ENCODE data around the gene HIBCH.

The HIBCH gene

GRCh38 chr2:190182071-190182524 lies 137.5 kb downstream of the HIBCH start:
- no peak overlapping the region for H3K4me3 ChIP-seq (replicated peaks; ENCODE audit: insufficient read depth, low read length)
- no peak overlapping the region for H3K27ac ChIP-seq (replicated peaks)
- H3K27me3 ChIP-seq (ENCODE audit: insufficient read depth, poor library complexity, severe bottlenecking) = no peaks in the 10 kb centered on the region
- no peak for DNase-seq (ENCODE audit: low read depth in 1 of 2, low spot score in 1 of 2)
- TF ChIP-seq SPI1 (IDR thresholded peaks at IDR 0.05; ENCODE audit: borderline replicate concordance, low read depth) = no peak
- no peak for TF ChIP-seq POLR2AphosphoS5 (IDR thresholded peaks at IDR 0.05; ENCODE audit: low read depth)
- no peak for TF ChIP-seq REST (IDR thresholded peaks at IDR 0.05; ENCODE audit: insufficient replicate concordance, low read depth)
- no peak for TF ChIP-seq GABPA (IDR thresholded peaks at IDR 0.05; ENCODE audit: low read depth)
- no peak for TF ChIP-seq CTCF (IDR thresholded peaks at IDR 0.05; ENCODE audit: insufficient read depth, low read length)

- no peaks in the 10 kb centered on the region for H3K27me3 ChIP-seq (ENCODE audit: insufficient read depth, poor library complexity, severe bottlenecking)
- peak overlapping the region; percentile 48; the same call in 1 of the 2 replicates for H3K4me3 ChIP-seq (replicated peaks; ENCODE audit: insufficient read depth, low read length)
- H3K27ac ChIP-seq (replicated peaks) = no peak overlapping the region
- no peak for DNase-seq (ENCODE audit: low read depth in 1 of 2, low spot score in 1 of 2)
- no peak for TF ChIP-seq SPI1 (IDR thresholded peaks at IDR 0.05; ENCODE audit: borderline replicate concordance, low read depth)
- TF ChIP-seq POLR2AphosphoS5 (IDR thresholded peaks at IDR 0.05; ENCODE audit: low read depth) = no peak
- TF ChIP-seq REST (IDR thresholded peaks at IDR 0.05; ENCODE audit: insufficient replicate concordance, low read depth) = no peak
- TF ChIP-seq GABPA (IDR thresholded peaks at IDR 0.05; ENCODE audit: low read depth) = no peak
- TF ChIP-seq CTCF (IDR thresholded peaks at IDR 0.05; ENCODE audit: insufficient read depth, low read length) = no peak
Measured at GRCh38 chr2:190181123-190181669, 138.4 kb downstream of the HIBCH start.

GRCh38 chr2:190180313-190181122 lies 139.1 kb downstream of the HIBCH start:
- H3K4me3 ChIP-seq (replicated peaks; ENCODE audit: insufficient read depth, low read length) = peak overlapping the region; percentile 48
- no peaks in the 10 kb centered on the region for H3K27me3 ChIP-seq (ENCODE audit: insufficient read depth, poor library complexity, severe bottlenecking)
- H3K27ac ChIP-seq (replicated peaks) = no peak overlapping the region
- TF ChIP-seq GABPA (IDR thresholded peaks at IDR 0.05; ENCODE audit: low read depth) (no peak), REST (IDR thresholded peaks at IDR 0.05; ENCODE audit: insufficient replicate concordance, low read depth) (no peak), POLR2AphosphoS5 (IDR thresholded peaks at IDR 0.05; ENCODE audit: low read depth) (no peak), CTCF (IDR thresholded peaks at IDR 0.05; ENCODE audit: insufficient read depth, low read length) (no peak), SPI1 (IDR thresholded peaks at IDR 0.05; ENCODE audit: borderline replicate concordance, low read depth) (no peak)
- peak in 1 of 2 experiments; percentile 20 for DNase-seq (ENCODE audit: low read depth in 1 of 2, low spot score in 1 of 2)

Measured in HL-60 (cell line).